ENCODE measurements around the gene NCOR2.

DNA sequence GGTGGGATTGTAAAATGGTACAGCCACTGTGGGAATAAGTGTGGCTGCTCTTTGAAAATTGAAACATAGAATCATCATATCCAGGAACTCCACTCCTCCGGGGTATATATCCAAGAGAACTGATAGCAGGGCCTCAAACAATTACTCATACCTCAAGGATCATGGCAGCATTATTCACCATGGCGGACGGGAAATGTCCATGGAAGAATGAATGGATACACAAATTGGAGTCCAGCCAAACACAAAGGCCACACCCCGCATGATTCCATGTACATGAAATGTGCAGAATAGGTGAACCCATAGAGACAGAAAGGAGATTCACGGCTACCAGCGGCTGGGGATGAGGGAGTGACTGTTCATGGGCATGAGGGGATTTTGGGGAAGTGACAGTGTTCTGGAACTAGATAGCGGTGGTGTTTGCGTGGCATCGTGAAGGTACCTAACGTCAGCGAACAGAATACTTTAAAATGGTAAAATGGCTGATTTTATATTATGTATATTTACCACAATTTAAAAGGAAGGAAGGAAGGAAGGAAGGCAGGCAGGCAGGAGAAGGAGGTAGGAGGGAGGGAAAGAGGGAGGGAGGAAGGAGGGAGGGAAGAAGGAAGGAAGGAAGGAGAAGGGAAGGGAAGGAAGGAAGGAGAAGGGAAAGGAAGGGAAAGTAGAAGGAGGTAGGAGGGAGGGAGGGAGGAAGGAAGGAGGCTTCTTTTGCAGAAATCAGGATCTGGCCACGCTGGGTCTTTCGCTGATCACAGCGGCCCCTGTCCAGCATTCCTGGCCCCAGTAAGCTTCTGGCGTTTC is 14.1 kb upstream of the NCOR2 start:
- TF ChIP-seq, protein P1, sequence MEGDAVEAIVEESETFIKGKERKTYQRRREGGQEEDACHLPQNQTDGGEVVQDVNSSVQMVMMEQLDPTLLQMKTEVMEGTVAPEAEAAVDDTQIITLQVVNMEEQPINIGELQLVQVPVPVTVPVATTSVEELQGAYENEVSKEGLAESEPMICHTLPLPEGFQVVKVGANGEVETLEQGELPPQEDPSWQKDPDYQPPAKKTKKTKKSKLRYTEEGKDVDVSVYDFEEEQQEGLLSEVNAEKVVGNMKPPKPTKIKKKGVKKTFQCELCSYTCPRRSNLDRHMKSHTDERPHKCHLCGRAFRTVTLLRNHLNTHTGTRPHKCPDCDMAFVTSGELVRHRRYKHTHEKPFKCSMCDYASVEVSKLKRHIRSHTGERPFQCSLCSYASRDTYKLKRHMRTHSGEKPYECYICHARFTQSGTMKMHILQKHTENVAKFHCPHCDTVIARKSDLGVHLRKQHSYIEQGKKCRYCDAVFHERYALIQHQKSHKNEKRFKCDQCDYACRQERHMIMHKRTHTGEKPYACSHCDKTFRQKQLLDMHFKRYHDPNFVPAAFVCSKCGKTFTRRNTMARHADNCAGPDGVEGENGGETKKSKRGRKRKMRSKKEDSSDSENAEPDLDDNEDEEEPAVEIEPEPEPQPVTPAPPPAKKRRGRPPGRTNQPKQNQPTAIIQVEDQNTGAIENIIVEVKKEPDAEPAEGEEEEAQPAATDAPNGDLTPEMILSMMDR (IDR thresholded peaks at IDR 0.05), result no peak
- TF ChIP-seq POLR2A (IDR thresholded peaks at IDR 0.05), result no peak

All from suprapubic skin (tissue), 3 donors.